Uterus (tissue), 4 donors: ENCODE results near the gene FAM98B. TPM values are rescaled to one million over a fixed set of nuclear protein-coding genes. Genes with fewer than 3 reads are reported as not detected.
"Not testable (repeated sequence)": the region's sequence is repeated elsewhere in the genome, so short reads cannot be mapped to it uniquely, and the experiment has no call there.

ENCODE experiments used
- DNase-seq, 2 donors: peaks; one replicate each; pipeline ENCODE4 v3.0.0-alpha.2; 2019 to 2020
- H3K27ac ChIP-seq, 2 donors: fragments of 200-600 bp; sonication (generic); 1 replicate in 1 of 2; 2 replicates in 1 of 2; pipeline ENCODE4 v1.5.1; 2016 to 2018
- H3K27me3 ChIP-seq, 2 donors: fragments of 200-600 bp; sonication (generic); one replicate each; pipeline ENCODE4 v1.5.1; 2018 to 2019; ENCODE audit warnings: control low read depth in 1 of 2
- H3K36me3 ChIP-seq, 2 donors: fragments of 200-600 bp; sonication (generic); one replicate each; pipeline ENCODE4 v1.5.1; 2019; ENCODE audit warnings: control low read depth in 1 of 2
- H3K4me1 ChIP-seq, 2 donors: fragments of 200-600 bp; sonication (generic); one replicate each; pipeline ENCODE4 v1.5.1; 2018 to 2019; ENCODE audit warnings: control low read depth in 1 of 2
- H3K4me3 ChIP-seq, 2 donors: fragments of 200-600 bp; sonication (generic); 1 replicate in 1 of 2; 2 replicates in 1 of 2; pipeline ENCODE4 v1.5.1; 2018 to 2019; ENCODE audit warnings: mild to moderate bottlenecking in 1 of 2
- H3K9me3 ChIP-seq, 2 donors: fragments of 200-600 bp; sonication (generic); one replicate each; pipeline ENCODE4 v1.5.1; 2019; ENCODE audit warnings: control low read depth in 1 of 2
- CTCF ChIP-seq, 4 experiments: fragments of 200-600 bp in 2 of 4; fragments of 450-650 bp in 2 of 4; sonication (generic) in 2 of 4; IDR thresholded peaks; one replicate each; pipeline ENCODE4 v1.5.1; 2016 to 2019; ENCODE audit warnings: antibody characterized with exemption in 4 of 4, mild to moderate bottlenecking in 2 of 4, moderate library complexity in 1 of 4
- POLR2A ChIP-seq, 2 donors: fragments of 450-650 bp; IDR thresholded peaks; one replicate each; pipeline ENCODE4 v1.6.1; 2016; ENCODE audit warnings: antibody characterized with exemption in 2 of 2, mild to moderate bottlenecking in 1 of 2, moderate library complexity in 1 of 2
- intact Hi-C: fragments of 100-400 bp; cut with DNase I; formaldehyde crosslinking; loops from one replicate; pipeline ENCODE4 v1.15.1; 2023; ENCODE audit warnings: low total_unique reads
- total RNA-seq, 4 donors: library from RNA; depleted of rRNA in 3 of 4; stranded (reverse); fragments of >200 nt in 3 of 4; gene quantifications; one replicate each; pipeline versions ENCODE4 v1.1.0 to v1.2.4, GENCODE V29; 2014 to 2023
- donor health status: DM: yes; HTN: yes; CAD: no.

The FAM98B gene
- total RNA-seq, 4 donors from 2014 or later: 7.4 to 46.0 (median 33.2) TPM

GRCh38 chr15:38430106-38430760 lies 23.7 kb upstream of the FAM98B start:
- no peaks in the 10 kb centered on the region for H3K36me3 ChIP-seq
- H3K27ac ChIP-seq: no peak overlapping the region
- no peak for TF ChIP-seq POLR2A (IDR thresholded peaks at IDR 0.05)
- no peak for TF ChIP-seq CTCF (IDR thresholded peaks at IDR 0.05)
- H3K9me3 ChIP-seq: no peaks in the 10 kb centered on the region
- H3K27me3 ChIP-seq: no peaks in the 10 kb centered on the region
- DNase-seq: no peak
- intact Hi-C loops: no loop called here
- no peak overlapping the region for H3K4me3 ChIP-seq
- H3K4me1 ChIP-seq: no peaks in the 10 kb centered on the region

GRCh38 chr15:38436993-38437392 lies 16.9 kb upstream of the FAM98B start:
- no peaks in the 10 kb centered on the region for H3K4me1 ChIP-seq
- TF ChIP-seq CTCF (IDR thresholded peaks at IDR 0.05) (no peak), POLR2A (IDR thresholded peaks at IDR 0.05) (no peak)
- H3K27me3 ChIP-seq: no peaks in the 10 kb centered on the region
- no peaks in the 10 kb centered on the region for H3K9me3 ChIP-seq
- H3K4me3 ChIP-seq: no peak overlapping the region
- no peak for DNase-seq
- H3K36me3 ChIP-seq: no peaks in the 10 kb centered on the region
- no peak overlapping the region for H3K27ac ChIP-seq
- intact Hi-C loops: no loop called here

GRCh38 chr15:38437603-38438002 lies 16.3 kb upstream of the FAM98B start:
- H3K9me3 ChIP-seq, H3K36me3 ChIP-seq, H3K27ac ChIP-seq, DNase-seq, H3K4me1 ChIP-seq, H3K27me3 ChIP-seq, H3K4me3 ChIP-seq, intact Hi-C loops: not testable (repeated sequence)

GRCh38 chr15:38438031-38438986 lies 15.6 kb upstream of the FAM98B start:
- Histone ChIP-seq H3K27ac (no peak overlapping the region), H3K36me3 (no peaks in the 10 kb centered on the region), H3K4me1 (no peaks in the 10 kb centered on the region), H3K4me3 (no peak overlapping the region), H3K9me3 (no peaks in the 10 kb centered on the region), H3K27me3 (no peaks in the 10 kb centered on the region)
- no peak for DNase-seq
- TF ChIP-seq POLR2A (IDR thresholded peaks at IDR 0.05): no peak
- no peak for TF ChIP-seq CTCF (IDR thresholded peaks at IDR 0.05)
- intact Hi-C loops: no loop called here

GRCh38 chr15:38440353-38441129 lies 13.4 kb upstream of the FAM98B start:
- intact Hi-C loops: no loop called here
- Histone ChIP-seq H3K36me3 (no peaks in the 10 kb centered on the region), H3K27me3 (no peaks in the 10 kb centered on the region), H3K27ac (no peak overlapping the region), H3K4me1 (no peaks in the 10 kb centered on the region), H3K4me3 (no peak overlapping the region), H3K9me3 (no peaks in the 10 kb centered on the region)
- no peak for TF ChIP-seq POLR2A (IDR thresholded peaks at IDR 0.05)
- TF ChIP-seq CTCF (IDR thresholded peaks at IDR 0.05): peak; percentile 71 to 84 (median 82)
- DNase-seq: no peak
